ENCODE data around the gene FNDC3B.

Gene FNDC3B

GRCh38 chr3:172323894-172324610, 284.7 kb downstream of the FNDC3B start:
- DNase-seq = no peak

- DNase-seq = no peak
These were observed 285.3 kb downstream of the FNDC3B start for GRCh38 chr3:172324611-172325203.

- DNase-seq = no peak
These were observed 286.1 kb downstream of the FNDC3B start for GRCh38 chr3:172325461-172325860.

GRCh38 chr3:172326993-172327392, 287.6 kb downstream of the FNDC3B start:
- no peak for DNase-seq

GRCh38 chr3:172328282-172328681, 288.9 kb downstream of the FNDC3B start:
- no peak for DNase-seq

- DNase-seq = no peak
These were observed 289.7 kb downstream of the FNDC3B start for GRCh38 chr3:172329070-172329469.

GRCh38 chr3:172330413-172330812, 291.0 kb downstream of the FNDC3B start:
- DNase-seq = no peak

GRCh38 chr3:172332256-172333041, 293.1 kb downstream of the FNDC3B start:
- DNase-seq = peak in 1 of 2 experiments; percentile 67

- DNase-seq = no peak
These were observed 293.6 kb downstream of the FNDC3B start for GRCh38 chr3:172333042-172333377.

GRCh38 chr3:172333692-172334457, 294.5 kb downstream of the FNDC3B start:
- DNase-seq = no peak

- no peak for DNase-seq
These were observed 295.4 kb downstream of the FNDC3B start for GRCh38 chr3:172334671-172335207.

GRCh38 chr3:172339892-172340291, 300.5 kb downstream of the FNDC3B start:
- DNase-seq = no peak

GRCh38 chr3:172340583-172340982, 301.2 kb downstream of the FNDC3B start:
- DNase-seq = no peak

- peak in 1 of 2 experiments; percentile 53 for DNase-seq
These were observed 302.2 kb downstream of the FNDC3B start for GRCh38 chr3:172341482-172342059.

GRCh38 chr3:172342097-172342659, 302.8 kb downstream of the FNDC3B start:
- DNase-seq = no peak

- DNase-seq = no peak
These were observed 303.7 kb downstream of the FNDC3B start for GRCh38 chr3:172343117-172343516.

- no peak for DNase-seq
These were observed 304.6 kb downstream of the FNDC3B start for GRCh38 chr3:172343979-172344378.

GRCh38 chr3:172346161-172346560, 306.8 kb downstream of the FNDC3B start:
- DNase-seq = no peak

GRCh38 chr3:172347895-172348679, 308.7 kb downstream of the FNDC3B start:
- DNase-seq = no peak

- DNase-seq = no peak
These were observed 312.6 kb downstream of the FNDC3B start for GRCh38 chr3:172351895-172352466.

- no peak for DNase-seq
These were observed 313.4 kb downstream of the FNDC3B start for GRCh38 chr3:172352786-172353185.
